Sigmoid colon (tissue), 4 donors: ENCODE data around the gene LAMA1.

Experiments used
- EP300 ChIP-seq, 4 donors: sonication (generic); formaldehyde crosslinking; IDR thresholded peaks; one replicate each; pipeline ENCODE4 v1.6.1; 2017; ENCODE audit warnings: antibody characterized with exemption in 4 of 4
- POLR2A ChIP-seq, 2 donors: fragments of 450-650 bp; IDR thresholded peaks; one replicate each; pipeline ENCODE4 v1.6.1; 2016; ENCODE audit warnings: antibody characterized with exemption in 2 of 2, mild to moderate bottlenecking in 2 of 2, moderate library complexity in 2 of 2

GRCh38 chr18:6963452-6964097, 154.0 kb downstream of the LAMA1 start:
- TF ChIP-seq POLR2A (IDR thresholded peaks at IDR 0.05) (no peak), EP300 (IDR thresholded peaks at IDR 0.05) (no peak)
